H4 (cell line): ENCODE measurements around the gene VEPH1. TPM values are rescaled to one million over a fixed set of nuclear protein-coding genes. Genes with fewer than 3 reads are reported as not detected.

Source experiments
- DNase-seq: peaks from one replicate; pipeline ENCODE4 v3.0.0-alpha.2; 2015; ENCODE audit warnings: low spot score
- total RNA-seq: library from RNA; depleted of rRNA; stranded (reverse); fragments of >200 nt; shearing (Covaris generic); gene quantifications from 2 replicates; pipeline ENCODE4 v1.2.3, GENCODE V29; 2014

The VEPH1 gene
- total RNA-seq, 1 experiment from 2014 or later, result 0.75 TPM

GRCh38 chr3:157305392-157305791, 197.8 kb downstream of the VEPH1 start:
- no peak for DNase-seq

- no peak for DNase-seq
Observed at GRCh38 chr3:157301755-157302154, 201.5 kb downstream of the VEPH1 start.

- no peak for DNase-seq
Observed at GRCh38 chr3:157300981-157301663, 202.1 kb downstream of the VEPH1 start.

- DNase-seq, result no peak
Observed at GRCh38 chr3:157300094-157300493, 203.1 kb downstream of the VEPH1 start.

- DNase-seq, result no peak
Observed at GRCh38 chr3:157297328-157297915, 205.8 kb downstream of the VEPH1 start.

GRCh38 chr3:157294953-157295352, 208.3 kb downstream of the VEPH1 start:
- DNase-seq, result no peak

- no peak for DNase-seq
Observed at GRCh38 chr3:157294491-157294890, 208.7 kb downstream of the VEPH1 start.

GRCh38 chr3:157290766-157291165, 212.4 kb downstream of the VEPH1 start:
- DNase-seq, result no peak

GRCh38 chr3:157285966-157286365, 217.2 kb downstream of the VEPH1 start:
- no peak for DNase-seq

- no peak for DNase-seq
Observed at GRCh38 chr3:157285141-157285540, 218.1 kb downstream of the VEPH1 start.

- no peak for DNase-seq
Observed at GRCh38 chr3:157284688-157285087, 218.5 kb downstream of the VEPH1 start.

- DNase-seq, result no peak
Observed at GRCh38 chr3:157282261-157283191, 220.7 kb downstream of the VEPH1 start.

- no peak for DNase-seq
Observed at GRCh38 chr3:157280786-157281185, 222.4 kb downstream of the VEPH1 start.

- no peak for DNase-seq
Observed at GRCh38 chr3:157280354-157280753, 222.9 kb downstream of the VEPH1 start.

- no peak for DNase-seq
Observed at GRCh38 chr3:157279237-157279636, 224.0 kb downstream of the VEPH1 start.

- DNase-seq, result no peak
Observed at GRCh38 chr3:157276801-157277200, 226.4 kb downstream of the VEPH1 start.

- DNase-seq, result no peak
Observed at GRCh38 chr3:157275832-157276231, 227.4 kb downstream of the VEPH1 start.

- no peak for DNase-seq
Observed at GRCh38 chr3:157274644-157275137, 228.5 kb downstream of the VEPH1 start.

GRCh38 chr3:157271283-157271882, 231.8 kb downstream of the VEPH1 start:
- no peak for DNase-seq

GRCh38 chr3:157268026-157268425, 235.2 kb downstream of the VEPH1 start:
- DNase-seq, result no peak

- no peak for DNase-seq
Observed at GRCh38 chr3:157265931-157266330, 237.3 kb downstream of the VEPH1 start.

GRCh38 chr3:157263027-157263426, 240.2 kb downstream of the VEPH1 start:
- DNase-seq, result no peak
